ENCODE results near the gene HIPK2.

Gene HIPK2

DNA sequence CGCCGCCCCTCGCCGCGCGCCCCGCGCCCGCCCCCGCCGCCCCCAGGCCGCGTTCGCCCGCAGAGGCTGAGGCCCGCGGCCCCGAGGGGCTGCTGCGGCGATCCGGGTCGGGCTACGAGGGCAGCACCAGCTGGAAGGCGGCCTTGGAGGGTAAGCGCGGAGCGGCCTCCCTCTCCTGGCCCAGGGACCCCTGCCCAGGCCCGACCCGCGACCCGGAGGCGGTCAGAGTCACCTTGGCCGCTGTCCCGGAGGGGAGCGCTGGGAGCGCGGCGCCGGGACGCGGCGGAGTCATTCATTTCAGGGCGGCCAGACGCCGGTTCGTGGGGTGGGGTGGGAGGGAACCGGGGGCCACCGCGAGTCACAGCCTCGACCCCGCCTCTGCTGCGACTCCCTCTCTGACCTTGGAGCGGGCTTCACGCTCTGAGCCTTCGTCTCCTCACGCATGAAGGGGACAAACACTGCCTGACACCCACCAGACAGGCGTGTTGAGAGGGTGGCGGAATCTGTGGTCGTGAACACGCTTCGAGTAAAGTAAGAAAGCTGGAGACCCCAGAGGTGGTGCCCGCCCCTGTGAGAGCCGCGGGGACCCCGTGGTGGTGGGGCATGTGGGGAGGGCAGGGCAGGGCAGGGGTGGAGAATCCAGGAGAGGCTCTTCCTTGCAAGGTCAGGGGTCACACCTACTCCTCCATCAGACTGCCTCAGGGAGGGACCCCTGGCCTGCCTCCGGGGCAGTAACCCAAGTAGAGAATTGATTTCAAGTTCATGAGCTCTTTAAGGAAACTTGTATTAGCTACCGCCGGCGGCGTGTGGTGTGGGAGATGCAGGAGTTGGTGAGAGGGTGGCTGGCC lies 253.6 kb downstream of the HIPK2 start:
- DNase-seq, result no peak

DNA sequence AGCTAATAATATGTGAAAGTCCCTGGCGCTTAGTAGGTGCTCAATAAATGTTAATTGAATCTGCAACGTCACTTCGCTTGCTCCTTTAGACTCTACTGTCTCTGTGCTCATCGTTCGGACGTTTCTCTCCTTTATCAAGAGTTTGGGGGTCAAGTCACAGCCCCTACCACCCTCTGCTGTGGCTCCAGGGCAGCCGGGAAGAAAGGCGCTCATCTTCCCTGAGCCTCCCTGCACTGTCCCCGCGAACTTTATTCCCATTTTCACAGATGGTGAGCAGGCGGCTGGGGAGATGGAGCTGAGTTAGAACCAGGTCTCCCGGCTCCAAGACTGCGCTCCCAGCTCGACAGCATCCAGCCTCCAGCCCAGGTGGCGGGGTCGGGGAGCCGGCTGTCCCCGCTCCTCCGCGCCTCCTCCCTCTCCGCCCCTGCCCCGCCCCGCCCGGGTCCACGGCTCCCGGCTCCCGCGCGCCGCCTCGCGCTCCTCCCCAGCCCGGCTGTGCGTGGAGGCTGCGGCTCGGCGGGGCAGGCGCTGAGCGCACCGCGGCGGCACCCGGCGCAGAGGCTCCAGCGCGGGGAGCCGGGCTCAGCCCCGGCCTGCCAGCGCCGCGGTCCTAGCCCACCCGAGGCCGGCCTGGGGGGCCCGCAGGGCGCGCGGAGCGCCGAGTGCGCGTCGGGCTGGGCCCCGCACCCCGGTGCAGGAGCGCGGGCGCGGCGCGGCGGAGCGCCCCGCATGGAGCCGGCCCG lies 254.4 kb downstream of the HIPK2 start, which contains the start of gene CLEC2L:
TSS of gene CLEC2L (plus strand) at position 487 of the 743 bp plus-strand sequence. CDS start at position 730, 243 bp downstream.
- DNase-seq, result no peak

DNA sequence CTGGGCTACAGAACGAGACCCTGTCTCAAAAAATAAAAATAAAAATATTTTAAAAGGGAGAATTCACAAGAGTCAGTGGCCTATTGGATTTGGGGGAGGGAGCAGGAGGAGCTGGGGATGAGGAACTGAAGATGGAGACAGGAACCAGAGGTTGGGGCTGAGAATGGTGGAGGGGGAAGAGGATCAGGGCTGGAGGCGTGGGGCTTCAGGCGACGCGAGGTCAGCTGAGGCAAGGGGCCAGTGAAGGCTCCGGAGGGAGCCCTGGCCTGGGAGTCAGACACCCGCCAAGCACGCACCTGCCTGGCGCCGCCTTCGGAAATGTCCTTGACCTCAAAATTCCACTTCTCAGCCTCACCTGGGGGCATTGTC lies 255.0 kb downstream of the HIPK2 start:
- no peak for DNase-seq

DNA sequence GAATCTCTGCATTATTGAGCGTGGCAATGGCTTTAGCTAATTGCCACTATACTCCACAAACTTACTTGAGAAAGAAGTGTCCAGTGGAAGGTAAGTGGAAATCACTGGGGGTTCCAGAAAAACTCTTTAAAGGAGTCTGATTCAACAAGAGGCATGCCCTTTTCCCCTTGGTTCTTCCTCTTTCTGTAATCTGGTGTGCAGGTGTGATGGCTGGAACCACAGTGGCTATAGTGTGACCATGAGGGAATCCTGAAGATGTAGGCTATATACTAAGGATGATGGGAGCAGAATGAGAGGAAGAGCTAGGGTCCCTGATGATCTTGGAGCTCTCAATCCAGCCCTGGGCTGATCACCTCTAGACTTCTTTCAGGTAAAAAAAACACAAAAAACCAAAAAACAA lies 256.4 kb downstream of the HIPK2 start:
- DNase-seq, result no peak

DNA sequence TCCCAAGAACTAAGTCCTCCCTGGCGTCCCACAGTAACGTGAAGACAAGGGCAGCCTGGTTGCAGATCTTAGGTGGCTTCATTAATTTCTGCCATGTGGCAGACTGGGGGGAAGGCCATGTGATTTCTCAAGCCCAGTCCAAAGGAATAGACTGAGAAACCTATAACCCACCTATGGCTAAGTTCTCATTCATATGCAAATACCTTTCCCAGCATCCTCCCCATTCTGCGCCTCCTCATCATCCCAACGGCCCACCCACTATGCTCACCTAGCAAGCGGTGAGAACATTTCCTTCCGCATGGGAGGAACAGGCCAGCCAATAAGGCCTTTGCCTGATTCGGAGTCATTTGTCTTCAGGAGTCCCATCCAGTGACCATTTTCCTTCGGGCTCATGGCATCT lies 262.5 kb downstream of the HIPK2 start:
- DNase-seq, result no peak
